ENCODE results near the gene ASAP2. TPM values are rescaled to one million over a fixed set of nuclear protein-coding genes. Genes with fewer than 3 reads are reported as not detected.
A peak's percentile ranks its signal among the peaks of the same experiment; 100 is the strongest.

ASAP2 gene
- total RNA-seq, 2 donors from 2014 or later = 9.2 to 17.8 TPM

DNA sequence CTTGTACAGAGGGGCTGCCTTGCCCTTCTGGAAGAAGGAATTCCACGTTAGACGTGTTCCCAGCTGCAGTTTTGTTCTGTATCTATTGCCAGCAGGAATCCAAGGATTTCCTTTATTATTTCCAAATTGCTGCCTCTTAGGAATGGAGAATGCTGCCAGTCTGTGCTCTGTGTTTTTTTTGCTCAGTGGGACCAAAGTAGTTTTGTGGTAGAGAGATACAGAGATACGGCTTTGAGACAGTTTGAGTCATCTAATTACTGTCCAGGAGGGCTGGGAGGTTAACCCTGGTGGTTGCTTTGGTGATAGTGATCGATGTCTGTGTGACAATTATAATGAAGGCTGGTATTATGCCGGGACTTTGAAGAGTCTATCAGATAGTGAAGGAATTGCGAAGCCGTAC is 26.3 kb downstream of the ASAP2 start:
- H3K27ac ChIP-seq = no peak overlapping the region
- H3K4me3 ChIP-seq = no peak overlapping the region
- no peaks in the 10 kb centered on the region for H3K4me1 ChIP-seq (replicated peaks)
- H3K36me3 ChIP-seq = no peaks in the 10 kb centered on the region
- no peaks in the 10 kb centered on the region for H3K27me3 ChIP-seq (replicated peaks; ENCODE audit: insufficient read depth)
- no peaks in the 10 kb centered on the region for H3K9me3 ChIP-seq
- no peak for DNase-seq (ENCODE audit: low spot score)
- intact Hi-C loops (cut with DNase I) = no loop called here
- TF ChIP-seq POLR2AphosphoS5 (IDR thresholded peaks at IDR 0.05) (no peak), POLR2A (IDR thresholded peaks at IDR 0.05) (no peak)
- TF ChIP-seq, protein P1, sequence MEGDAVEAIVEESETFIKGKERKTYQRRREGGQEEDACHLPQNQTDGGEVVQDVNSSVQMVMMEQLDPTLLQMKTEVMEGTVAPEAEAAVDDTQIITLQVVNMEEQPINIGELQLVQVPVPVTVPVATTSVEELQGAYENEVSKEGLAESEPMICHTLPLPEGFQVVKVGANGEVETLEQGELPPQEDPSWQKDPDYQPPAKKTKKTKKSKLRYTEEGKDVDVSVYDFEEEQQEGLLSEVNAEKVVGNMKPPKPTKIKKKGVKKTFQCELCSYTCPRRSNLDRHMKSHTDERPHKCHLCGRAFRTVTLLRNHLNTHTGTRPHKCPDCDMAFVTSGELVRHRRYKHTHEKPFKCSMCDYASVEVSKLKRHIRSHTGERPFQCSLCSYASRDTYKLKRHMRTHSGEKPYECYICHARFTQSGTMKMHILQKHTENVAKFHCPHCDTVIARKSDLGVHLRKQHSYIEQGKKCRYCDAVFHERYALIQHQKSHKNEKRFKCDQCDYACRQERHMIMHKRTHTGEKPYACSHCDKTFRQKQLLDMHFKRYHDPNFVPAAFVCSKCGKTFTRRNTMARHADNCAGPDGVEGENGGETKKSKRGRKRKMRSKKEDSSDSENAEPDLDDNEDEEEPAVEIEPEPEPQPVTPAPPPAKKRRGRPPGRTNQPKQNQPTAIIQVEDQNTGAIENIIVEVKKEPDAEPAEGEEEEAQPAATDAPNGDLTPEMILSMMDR (IDR thresholded peaks at IDR 0.05) = no peak
- WGBS = 73% methylated on average over 7 of the region's 7 CpGs

GRCh38 chr2:9234680-9235146 is 28.1 kb downstream of the ASAP2 start:
- no peak for TF ChIP-seq POLR2AphosphoS5 (IDR thresholded peaks at IDR 0.05)
- no peak overlapping the region for H3K4me3 ChIP-seq
- H3K36me3 ChIP-seq = no peaks in the 10 kb centered on the region
- no peaks in the 10 kb centered on the region for H3K27me3 ChIP-seq (replicated peaks; ENCODE audit: insufficient read depth)
- H3K4me1 ChIP-seq (replicated peaks) = no peaks in the 10 kb centered on the region
- DNase-seq (ENCODE audit: low spot score) = no peak
- no peaks in the 10 kb centered on the region for H3K9me3 ChIP-seq
- H3K27ac ChIP-seq = peak overlapping the region in 1 of 2 donors; percentile 5
- 73% methylated on average over 9 of the region's 9 CpGs for WGBS
- intact Hi-C loops (cut with DNase I) = no loop called here

- no peaks in the 10 kb centered on the region for H3K4me1 ChIP-seq (replicated peaks)
- no peaks in the 10 kb centered on the region for H3K36me3 ChIP-seq
- H3K27ac ChIP-seq = peak overlapping the region in 1 of 2 donors; percentile 5
- WGBS = 63% methylated on average over 16 of the region's 16 CpGs
- intact Hi-C loops (cut with DNase I) = no loop called here
- no peaks in the 10 kb centered on the region for H3K27me3 ChIP-seq (replicated peaks; ENCODE audit: insufficient read depth)
- H3K9me3 ChIP-seq = no peaks in the 10 kb centered on the region
- DNase-seq (ENCODE audit: low spot score) = no peak
- TF ChIP-seq POLR2AphosphoS5 (IDR thresholded peaks at IDR 0.05) (no peak), POLR2A (IDR thresholded peaks at IDR 0.05) (no peak)
- TF ChIP-seq, protein P1 (IDR thresholded peaks at IDR 0.05) = no peak
- H3K4me3 ChIP-seq = no peak overlapping the region
These were observed 28.8 kb downstream of the ASAP2 start for GRCh38 chr2:9235147-9236044.

- no peaks in the 10 kb centered on the region for H3K27me3 ChIP-seq (replicated peaks; ENCODE audit: insufficient read depth)
- H3K9me3 ChIP-seq = no peaks in the 10 kb centered on the region
- intact Hi-C loops (cut with DNase I) = no loop called here
- DNase-seq (ENCODE audit: low spot score) = no peak
- no peak for TF ChIP-seq POLR2A (IDR thresholded peaks at IDR 0.05)
- TF ChIP-seq POLR2AphosphoS5 (IDR thresholded peaks at IDR 0.05) = no peak
- TF ChIP-seq, protein P1 (IDR thresholded peaks at IDR 0.05) = no peak
- no peak overlapping the region for H3K27ac ChIP-seq
- no peaks in the 10 kb centered on the region for H3K36me3 ChIP-seq
- H3K4me3 ChIP-seq = no peak overlapping the region
- H3K4me1 ChIP-seq (replicated peaks) = no peaks in the 10 kb centered on the region
- 83% methylated on average over 7 of the region's 7 CpGs for WGBS
These were observed 29.4 kb downstream of the ASAP2 start for GRCh38 chr2:9236045-9236344.

DNA sequence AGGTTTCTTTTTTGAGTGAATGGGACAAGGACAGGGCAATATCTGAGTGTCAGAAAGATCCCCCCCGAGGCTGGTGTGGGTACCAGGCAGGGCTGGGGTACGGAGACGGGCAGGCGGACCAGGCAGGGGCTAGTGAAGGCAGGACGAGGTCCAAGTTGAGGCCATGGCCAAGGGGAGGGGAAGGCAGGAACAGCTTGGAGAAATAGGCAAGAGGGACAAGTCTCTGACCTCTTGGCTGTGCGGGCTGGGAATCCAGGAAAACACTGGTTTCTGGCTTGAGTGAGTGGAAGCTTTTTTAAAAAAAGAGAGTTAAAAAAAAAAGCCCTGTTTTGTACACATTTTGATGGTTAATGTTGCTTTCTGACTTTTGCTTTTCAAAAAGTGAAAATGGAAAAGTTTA is 30.3 kb downstream of the ASAP2 start:
- no peak overlapping the region for H3K27ac ChIP-seq

More for the DNA sequence above, 30.3 kb downstream of the ASAP2 start:
- intact Hi-C loops (cut with DNase I) = no loop called here
- H3K4me3 ChIP-seq = no peak overlapping the region
- no peaks in the 10 kb centered on the region for H3K4me1 ChIP-seq (replicated peaks)
- DNase-seq (ENCODE audit: low spot score) = no peak
- H3K27me3 ChIP-seq (replicated peaks; ENCODE audit: insufficient read depth) = no peaks in the 10 kb centered on the region
- H3K36me3 ChIP-seq = no peaks in the 10 kb centered on the region
- WGBS = 64% methylated on average over 6 of the region's 6 CpGs
- no peaks in the 10 kb centered on the region for H3K9me3 ChIP-seq
- no peak for TF ChIP-seq POLR2AphosphoS5 (IDR thresholded peaks at IDR 0.05)
- TF ChIP-seq POLR2A (IDR thresholded peaks at IDR 0.05) = no peak
- TF ChIP-seq, protein P1 (IDR thresholded peaks at IDR 0.05) = no peak
